ENCODE measurements around the gene MAZ.

MAZ gene

DNA sequence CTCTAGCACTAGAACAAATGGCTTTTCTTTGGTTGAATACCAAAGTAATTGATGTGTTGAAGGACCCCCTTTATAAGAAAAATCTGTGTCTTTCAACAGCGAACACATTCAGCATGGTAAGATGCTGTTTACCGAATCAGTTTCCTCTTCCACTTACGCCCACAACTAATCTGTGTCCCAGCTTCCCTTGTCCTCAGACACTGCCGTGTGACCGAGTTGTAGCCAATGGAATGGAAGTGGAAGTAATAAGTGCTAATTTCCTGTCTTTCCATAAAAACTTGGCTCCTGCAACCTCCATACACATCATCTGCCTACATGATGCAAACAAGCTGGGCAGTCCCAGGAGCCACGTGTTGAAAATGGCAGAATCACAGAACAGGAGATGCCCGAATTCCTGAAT is 46.3 kb downstream of the MAZ start:
- no peak for DNase-seq (ENCODE audit: low read depth in 2 of 2, low spot score in 1 of 2)

DNA sequence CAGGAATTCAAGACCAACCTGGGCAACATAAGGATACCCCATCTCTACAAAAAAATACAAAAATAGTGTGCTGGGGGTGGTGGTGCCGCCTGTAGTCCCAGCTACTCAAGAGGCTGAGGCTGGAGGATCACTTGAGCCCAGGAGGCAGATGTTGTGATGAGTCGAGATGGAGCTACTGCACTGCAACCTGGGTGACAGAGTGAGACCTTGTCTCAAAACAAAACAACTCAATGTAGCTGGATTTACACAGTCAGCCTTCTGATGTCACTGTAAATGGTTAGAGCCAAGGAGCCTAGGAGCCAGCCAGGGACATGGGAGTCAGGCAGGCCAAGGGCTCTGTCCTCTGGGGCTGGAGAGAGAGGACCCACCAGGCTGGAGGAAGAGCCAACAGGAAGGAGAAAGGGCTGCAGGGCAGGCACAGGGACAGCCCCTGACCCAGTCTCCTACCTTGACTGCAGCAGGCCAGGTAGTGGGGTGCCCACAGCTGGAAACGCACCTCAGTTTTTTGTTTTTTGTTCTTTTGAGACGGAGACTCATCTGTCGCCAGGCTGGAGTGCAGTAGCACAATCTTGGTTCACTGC is 48.3 kb downstream of the MAZ start:
- DNase-seq (ENCODE audit: low read depth in 2 of 2, low spot score in 1 of 2), result no peak

DNA sequence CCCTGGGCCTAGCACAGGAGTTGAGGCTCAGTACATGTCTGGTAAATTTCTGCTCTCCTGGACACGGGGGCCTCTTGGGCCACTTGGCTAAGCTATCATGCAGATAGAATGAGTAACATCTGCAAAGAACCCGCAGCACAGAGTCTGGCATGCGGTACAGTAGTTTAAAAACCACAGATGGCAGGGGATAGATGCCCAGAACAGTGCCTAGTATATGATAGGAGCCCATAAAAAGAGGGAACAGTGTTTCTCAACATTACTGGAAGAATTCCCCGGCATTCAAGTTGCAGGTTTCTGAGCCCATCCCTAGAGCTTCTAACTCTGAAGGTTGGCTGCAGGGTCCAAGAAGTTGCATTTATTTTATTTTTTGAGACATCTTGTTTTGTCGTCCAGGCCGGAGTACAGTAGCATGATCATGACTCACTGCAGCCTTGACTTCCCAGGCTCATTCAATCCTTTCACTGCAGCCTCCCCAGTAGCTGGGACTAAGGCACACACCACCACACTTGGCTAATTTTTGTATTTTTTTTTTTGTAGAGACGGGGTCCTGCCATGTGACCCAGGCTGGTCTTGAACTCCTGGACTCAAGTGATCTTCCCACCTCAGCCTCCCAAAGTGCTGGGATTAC is 50.9 kb downstream of the MAZ start:
- DNase-seq (ENCODE audit: low read depth in 2 of 2, low spot score in 1 of 2), result no peak

DNA sequence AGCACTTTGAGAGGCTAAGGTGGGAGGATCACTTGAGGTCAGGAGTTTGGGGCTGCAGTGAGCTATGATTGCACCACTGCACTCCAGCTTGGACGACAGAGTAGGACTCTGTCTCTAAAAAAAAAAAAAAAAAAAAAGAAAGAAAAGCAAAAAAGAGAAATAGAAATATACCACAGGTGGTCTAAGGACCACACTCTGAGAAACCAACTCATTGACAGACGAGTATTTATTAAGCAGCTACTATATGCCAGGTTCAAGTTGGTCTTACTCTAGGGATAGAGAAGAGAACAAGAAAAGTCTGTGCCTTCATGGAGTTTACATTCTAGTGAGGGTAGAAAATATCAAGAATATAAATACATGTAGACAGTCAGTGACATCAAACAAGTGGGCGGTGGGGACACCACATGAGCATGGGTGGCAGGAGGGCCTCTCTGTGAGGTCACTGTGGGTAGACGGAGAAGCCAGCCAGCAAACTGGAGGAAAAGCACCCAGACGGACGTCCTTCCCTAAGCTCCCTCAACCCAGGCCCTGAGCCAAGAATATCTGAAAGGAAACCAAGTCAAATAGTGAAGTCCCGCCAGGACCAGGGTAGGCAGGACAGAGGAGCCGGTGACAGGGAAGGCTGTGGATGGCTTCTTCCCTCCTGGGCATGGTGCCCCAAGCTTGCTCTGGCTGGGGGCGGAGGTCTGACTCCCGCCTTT is 52.0 kb downstream of the MAZ start:
- no peak for DNase-seq (ENCODE audit: low read depth in 2 of 2, low spot score in 1 of 2)

DNA sequence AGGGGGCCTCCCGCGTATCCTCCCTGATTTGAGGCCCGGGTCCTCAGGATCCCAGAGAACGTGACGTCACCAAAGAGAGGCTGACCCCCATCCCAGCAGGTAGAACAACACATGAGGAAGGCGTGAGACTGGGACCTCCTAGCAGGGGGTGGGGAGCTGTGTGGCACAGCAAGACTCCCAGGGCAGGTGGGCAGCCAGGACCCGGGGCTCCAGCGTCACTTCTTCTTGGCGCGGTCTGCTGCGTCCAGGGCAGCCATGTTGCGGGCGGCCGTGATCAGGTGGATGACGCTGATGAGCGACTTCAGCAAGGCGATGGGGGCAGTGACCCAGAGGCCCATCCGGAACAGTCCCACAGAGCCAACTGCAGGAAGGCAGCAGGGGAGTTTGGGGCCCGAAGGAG is 52.6 kb downstream of the MAZ start:
- DNase-seq (ENCODE audit: low read depth in 2 of 2, low spot score in 1 of 2), result no peak

DNA sequence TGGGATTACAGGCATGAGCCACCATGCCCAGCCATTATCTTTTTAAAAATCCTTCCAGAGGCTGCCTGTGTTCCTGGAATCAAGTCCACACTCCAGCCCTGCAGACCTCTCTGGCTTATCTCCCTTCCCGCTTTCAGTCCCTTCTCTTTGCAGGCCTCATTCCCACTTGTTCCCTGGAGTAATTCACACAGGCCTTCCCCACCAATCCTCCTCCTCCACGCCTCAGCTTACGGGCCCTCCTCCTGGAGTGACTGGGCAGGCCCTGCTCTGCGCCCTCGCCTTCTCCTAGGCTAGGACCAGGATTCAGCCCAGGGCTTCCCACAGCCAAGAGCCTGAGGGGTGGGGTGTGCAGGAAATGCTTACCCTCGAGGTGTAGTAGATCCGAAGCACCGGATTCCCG is 53.9 kb downstream of the MAZ start:
- no peak for DNase-seq (ENCODE audit: low read depth in 2 of 2, low spot score in 1 of 2)
